GM23248 (cell line): ENCODE data around the gene SSR4. TPM values are rescaled to one million over a fixed set of nuclear protein-coding genes. Genes with fewer than 3 reads are reported as not detected.

Experiments
- DNase-seq: peaks from one replicate; pipeline ENCODE4 v3.0.0-alpha.2; 2015
- H2AFZ ChIP-seq: fragments of 200-600 bp; sonication (generic); 2 replicates; pipeline ENCODE4 v1.6.1; 2016; ENCODE audit warnings: antibody characterized with exemption
- H3F3A ChIP-seq: fragments of 200-600 bp; sonication (generic); 2 replicates; pipeline ENCODE4 v1.6.1; 2016; ENCODE audit warnings: mild to moderate bottlenecking, antibody characterized with exemption, mixed run types; ENCODE audit not compliant: insufficient read depth
- H3K27ac ChIP-seq: fragments of 200-600 bp; sonication (generic); 2 replicates; pipeline ENCODE4 v1.5.1; 2016; ENCODE audit warnings: mild to moderate bottlenecking
- H3K27me3 ChIP-seq: fragments of 200-600 bp; sonication (generic); replicated peaks from 2 replicates; pipeline ENCODE4 v1.6.1; 2016; ENCODE audit warnings: mild to moderate bottlenecking; ENCODE audit not compliant: insufficient read depth
- H3K36me3 ChIP-seq: fragments of 200-600 bp; sonication (generic); 2 replicates; pipeline ENCODE4 v1.6.1; 2016; ENCODE audit warnings: low read depth, mild to moderate bottlenecking
- H3K4me1 ChIP-seq: fragments of 200-600 bp; sonication (generic); 2 replicates; pipeline ENCODE4 v1.6.1; 2016; ENCODE audit warnings: mild to moderate bottlenecking; ENCODE audit not compliant: insufficient read depth
- H3K4me2 ChIP-seq: fragments of 200-600 bp; sonication (generic); one replicate; pipeline ENCODE4 v1.6.1; 2016; ENCODE audit warnings: mild to moderate bottlenecking; ENCODE audit not compliant: unreplicated experiment
- H3K4me3 ChIP-seq: fragments of 200-600 bp; sonication (generic); 2 replicates; pipeline ENCODE4 v1.5.1; 2016; ENCODE audit warnings: mild to moderate bottlenecking
- H3K79me2 ChIP-seq: fragments of 200-600 bp; sonication (generic); 2 replicates; pipeline ENCODE4 v1.6.1; 2016; ENCODE audit warnings: mild to moderate bottlenecking; ENCODE audit not compliant: insufficient read depth
- H3K9ac ChIP-seq: fragments of 200-600 bp; sonication (generic); 2 replicates; pipeline ENCODE4 v1.6.1; 2016; ENCODE audit warnings: mild to moderate bottlenecking
- H3K9me2 ChIP-seq: fragments of 200-600 bp; sonication (generic); 2 replicates; pipeline ENCODE4 v1.6.1; 2016; ENCODE audit warnings: mixed run types, mild to moderate bottlenecking, moderate library complexity; ENCODE audit not compliant: insufficient read depth
- H3K9me3 ChIP-seq: fragments of 200-600 bp; sonication (generic); one replicate; pipeline ENCODE4 v1.6.1; 2017; ENCODE audit warnings: low read depth
- H4K20me1 ChIP-seq: fragments of 200-600 bp; sonication (generic); 2 replicates; pipeline ENCODE4 v1.6.0; 2016; ENCODE audit not compliant: insufficient read depth
- EZH2 ChIP-seq: fragments of 200-600 bp; sonication (generic); IDR thresholded peaks from 2 replicates; pipeline ENCODE4 v1.6.1; 2018; ENCODE audit warnings: antibody characterized with exemption, mild to moderate bottlenecking; ENCODE audit not compliant: insufficient read depth, poor library complexity, severe bottlenecking
- EZH2phosphoT487 ChIP-seq: fragments of 200-600 bp; sonication (generic); IDR thresholded peaks from 2 replicates; pipeline ENCODE4 v1.6.1; 2018; ENCODE audit warnings: antibody characterized with exemption, moderate library complexity, mild to moderate bottlenecking, low read depth; ENCODE audit not compliant: insufficient read depth
- WGBS, 2 experiments: methylation state at CpG; one replicate each; pipeline ENCODE4 v1.1.6; 2015 to 2017; ENCODE audit warnings: low lambda C conversion rate in 2 of 2, low coverage in 1 of 2; ENCODE audit errors: missing lambda C conversion rate in 2 of 2; 5-methylcytosine and 5-hydroxymethylcytosine counted together
- in situ Hi-C: fragments of 300-500 bp; cut with MboI; formaldehyde crosslinking; loops from 2 replicates; pipeline ENCODE4 v1.15.0; 2020
- polyA plus RNA-seq: library from polyadenylated mRNA; unstranded; fragments of >200 nt; fragmentation: Nextera tagmentation; extraction: Ambion mirVana; gene quantifications from 2 replicates; pipeline ENCODE4 v1.2.1, GENCODE V29; 2016
- total RNA-seq: library from RNA; depleted of rRNA; stranded (reverse); fragments of >200 nt; shearing (Covaris generic); gene quantifications from 2 replicates; pipeline ENCODE4 v1.2.3, GENCODE V29; 2014

Gene SSR4
- total and polyA plus RNA-seq, 2 experiments from 2014 or later: 295 to 568 TPM

GRCh38 chrX:153828723-153829548 lies 34.5 kb downstream of the SSR4 start:
- Histone ChIP-seq H2AFZ (no peak overlapping the region), H3K9me2 (no peaks in the 10 kb centered on the region), H3F3A (no peaks in the 10 kb centered on the region), H3K79me2 (no peaks in the 10 kb centered on the region), H3K9me3 (no peaks in the 10 kb centered on the region), H4K20me1 (no peaks in the 10 kb centered on the region), H3K36me3 (no peaks in the 10 kb centered on the region), H3K27ac (no peak overlapping the region), H3K4me1 (no peaks in the 10 kb centered on the region), H3K27me3 (no peaks in the 10 kb centered on the region; the same call in 1 of the 2 replicates), H3K9ac (no peak overlapping the region), H3K4me2 (no peak overlapping the region), H3K4me3 (no peak overlapping the region)
- WGBS, 2 experiments: 6% methylated on average over 22 to 40 of the region's 50 CpGs
- TF ChIP-seq EZH2phosphoT487: peak; percentile 14; the same call in 1 of the 2 replicates
- TF ChIP-seq EZH2: no peak
- in situ Hi-C loops: no loop called here
- peak; percentile 6 for DNase-seq

- peak; percentile 19 for DNase-seq
- Histone ChIP-seq H3K79me2 (no peaks in the 10 kb centered on the region), H4K20me1 (no peaks in the 10 kb centered on the region), H3K4me3 (no peak overlapping the region), H3K27ac (no peak overlapping the region), H3K9ac (no peak overlapping the region), H2AFZ (no peak overlapping the region), H3K9me2 (no peaks in the 10 kb centered on the region), H3K36me3 (no peaks in the 10 kb centered on the region), H3K27me3 (no peaks in the 10 kb centered on the region; the same call in 1 of the 2 replicates), H3K4me2 (no peak overlapping the region), H3F3A (no peaks in the 10 kb centered on the region), H3K9me3 (no peaks in the 10 kb centered on the region), H3K4me1 (no peaks in the 10 kb centered on the region)
- 1% methylated on average over 14 of the region's 27 CpGs; no CpG with 5 or more reads in 1 of the 2 experiments for WGBS, 2 experiments
- TF ChIP-seq EZH2 (no peak), EZH2phosphoT487 (peak; percentile 36; the same call in 1 of the 2 replicates)
- in situ Hi-C loops: no loop called here
These were observed 35.0 kb downstream of the SSR4 start for GRCh38 chrX:153829549-153829798.

- Histone ChIP-seq H3K4me3 (0 out of 2 replicates have a peak within 1 kb of the TSS, but pooled peaks have one; percentile 29), H3K27ac (no peak within 1 kb of the TSS), H3K9ac (no peak within 1 kb of the TSS), H3K9me3 (no peaks in the 10 kb centered on the region), H3F3A (no peaks in the 10 kb centered on the region), H3K9me2 (no peaks in the 10 kb centered on the region), H2AFZ (no peak within 1 kb of the TSS), H4K20me1 (no peaks in the 10 kb centered on the region), H3K4me1 (no peaks in the 10 kb centered on the region), H3K79me2 (no peaks in the 10 kb centered on the region), H3K4me2 (no peak within 1 kb of the TSS), H3K36me3 (no peaks in the 10 kb centered on the region), H3K27me3 (no peaks in the 10 kb centered on the region; the same call in 1 of the 2 replicates)
- peak; percentile 56; the same call in 1 of the 2 replicates for TF ChIP-seq EZH2phosphoT487
- peak; percentile 90 for TF ChIP-seq EZH2
- peak; percentile 9 for DNase-seq
- WGBS, 2 experiments: 0 to 3% methylated on average over 10 to 24 of the region's 97 CpGs
- in situ Hi-C loops: no loop called here
These were observed 35.6 kb downstream of the SSR4 start, which contains the start of gene PDZD4 for GRCh38 chrX:153829799-153830639. PDZD4 (minus strand) TSS chrX:153830544; CDS start chrX:153830298, 246 bp downstream.

DNA sequence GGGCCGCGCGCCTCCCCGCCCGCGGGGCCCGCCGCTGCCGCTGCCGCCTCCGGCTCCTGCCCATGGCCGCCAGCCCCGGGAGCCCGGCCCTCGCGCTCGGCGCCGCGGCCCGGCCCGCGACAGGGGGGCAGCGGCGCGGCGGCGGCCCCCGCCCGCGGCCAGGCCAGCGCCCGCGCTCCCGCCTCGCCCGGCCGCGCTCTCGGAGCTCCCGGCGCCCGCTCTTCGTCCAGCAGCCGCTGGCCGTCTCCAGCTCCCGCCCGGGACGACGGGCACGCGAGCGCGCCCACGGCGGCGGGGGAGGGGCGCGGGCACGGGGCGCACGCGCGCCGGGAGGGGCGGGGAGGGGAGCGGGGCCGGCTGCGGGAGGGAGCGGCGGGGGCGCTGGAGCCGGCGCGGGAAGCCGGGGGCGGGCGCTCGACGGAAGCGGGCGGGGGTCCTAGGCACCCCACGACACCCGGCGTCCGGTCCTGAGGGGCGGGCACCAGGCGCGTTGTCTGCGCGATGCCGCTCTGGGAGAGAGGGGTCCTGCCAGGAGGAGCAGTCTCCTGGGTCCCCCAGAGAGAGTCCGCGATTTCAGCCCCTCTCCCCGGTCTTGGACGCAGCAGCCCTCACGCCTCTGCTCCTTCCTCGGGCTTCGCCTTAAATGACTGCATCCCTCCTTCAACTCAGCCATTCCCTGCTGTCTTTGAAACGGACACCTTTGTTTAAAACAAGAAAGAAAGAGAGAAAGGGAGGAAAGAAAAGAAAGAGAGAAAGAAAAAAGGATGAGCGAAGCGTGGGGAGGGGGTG lies 36.4 kb downstream of the SSR4 start:
- H4K20me1 ChIP-seq: no peaks in the 10 kb centered on the region
- WGBS, 2 experiments: 11 to 31% methylated on average over 4 to 10 of the region's 102 CpGs
- no peaks in the 10 kb centered on the region for H3K79me2 ChIP-seq
- in situ Hi-C loops: no loop called here
- H3F3A ChIP-seq: no peaks in the 10 kb centered on the region
- H3K9me2 ChIP-seq: no peaks in the 10 kb centered on the region
- H3K27me3 ChIP-seq: no peaks in the 10 kb centered on the region; the same call in 1 of the 2 replicates
- no peak overlapping the region for H3K27ac ChIP-seq
- H3K4me2 ChIP-seq: no peak overlapping the region
- no peak overlapping the region for H3K4me3 ChIP-seq
- no peak overlapping the region for H2AFZ ChIP-seq
- no peaks in the 10 kb centered on the region for H3K9me3 ChIP-seq
- no peaks in the 10 kb centered on the region for H3K36me3 ChIP-seq
- peak; percentile 11 for DNase-seq
- no peak for TF ChIP-seq EZH2
- TF ChIP-seq EZH2phosphoT487: no peak
- H3K4me1 ChIP-seq: no peaks in the 10 kb centered on the region
- H3K9ac ChIP-seq: no peak overlapping the region
